ENCODE measurements around the gene TMCO5A.
"Not testable (repeated sequence)": the region's sequence is repeated elsewhere in the genome, so short reads cannot be mapped to it uniquely, and the experiment has no call there.

The TMCO5A gene

GRCh38 chr15:37934340-37934739, at the start of gene TMCO5A:
Gene TMCO5A, plus strand, starts transcription at chr15:37934640. Its CDS starts 1,684 bp downstream, at chr15:37936324.
- in situ Hi-C loops (cut with HindIII; ENCODE audit: low sequenced_read_pairs): no loop called here

GRCh38 chr15:37885651-37886050, 48.8 kb upstream of the TMCO5A start:
- in situ Hi-C loops (cut with HindIII; ENCODE audit: low sequenced_read_pairs): no loop called here

GRCh38 chr15:37888356-37888755, 46.1 kb upstream of the TMCO5A start:
- in situ Hi-C loops (cut with HindIII; ENCODE audit: low sequenced_read_pairs): no loop called here

- in situ Hi-C loops (cut with HindIII; ENCODE audit: low sequenced_read_pairs): no loop called here
Observed at GRCh38 chr15:37891766-37892368, 42.6 kb upstream of the TMCO5A start.

GRCh38 chr15:37893309-37893708, 41.1 kb upstream of the TMCO5A start:
- in situ Hi-C loops (cut with HindIII; ENCODE audit: low sequenced_read_pairs): no loop called here

DNA sequence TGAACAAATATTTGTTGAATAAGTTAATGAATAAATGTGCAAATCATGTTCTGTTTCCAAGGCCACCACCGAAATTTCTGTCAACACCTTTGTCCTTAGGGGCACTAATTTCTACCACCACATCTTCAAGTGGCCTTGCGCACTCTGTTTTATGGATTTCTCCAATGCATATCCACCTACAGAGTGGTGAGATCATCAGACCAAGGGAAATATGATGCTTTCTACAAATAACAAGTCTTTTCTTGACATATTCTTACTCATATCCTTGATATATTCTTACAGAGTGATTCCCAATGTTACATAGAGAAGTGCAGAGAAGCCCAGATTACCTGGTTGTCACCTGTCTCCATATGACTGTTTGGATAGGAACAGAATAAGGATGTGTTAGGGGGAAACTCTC, 36.1 kb upstream of the TMCO5A start:
- in situ Hi-C loops (cut with HindIII; ENCODE audit: low sequenced_read_pairs): no loop called here

GRCh38 chr15:37900326-37901221, 33.9 kb upstream of the TMCO5A start:
- in situ Hi-C loops (cut with HindIII; ENCODE audit: low sequenced_read_pairs): no loop called here

DNA sequence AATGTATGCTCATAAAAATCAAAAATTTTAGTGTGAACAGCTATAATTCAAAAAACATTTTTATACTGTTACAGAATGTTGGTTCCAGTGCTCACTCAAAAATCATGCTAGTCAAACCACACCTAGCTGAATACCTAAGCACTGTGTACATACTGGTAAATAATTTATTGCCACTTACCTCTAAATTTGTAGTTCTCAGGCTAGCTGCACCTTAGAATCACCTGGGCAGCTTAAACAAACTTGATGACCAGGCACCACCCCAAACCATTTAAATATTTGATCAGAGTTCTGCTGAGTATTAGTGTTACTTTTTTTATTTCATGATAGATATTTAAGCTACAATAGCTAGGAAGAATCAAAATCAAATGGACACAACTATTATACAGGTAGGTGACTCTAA, 32.3 kb upstream of the TMCO5A start:
- in situ Hi-C loops (cut with HindIII; ENCODE audit: low sequenced_read_pairs): no loop called here

DNA sequence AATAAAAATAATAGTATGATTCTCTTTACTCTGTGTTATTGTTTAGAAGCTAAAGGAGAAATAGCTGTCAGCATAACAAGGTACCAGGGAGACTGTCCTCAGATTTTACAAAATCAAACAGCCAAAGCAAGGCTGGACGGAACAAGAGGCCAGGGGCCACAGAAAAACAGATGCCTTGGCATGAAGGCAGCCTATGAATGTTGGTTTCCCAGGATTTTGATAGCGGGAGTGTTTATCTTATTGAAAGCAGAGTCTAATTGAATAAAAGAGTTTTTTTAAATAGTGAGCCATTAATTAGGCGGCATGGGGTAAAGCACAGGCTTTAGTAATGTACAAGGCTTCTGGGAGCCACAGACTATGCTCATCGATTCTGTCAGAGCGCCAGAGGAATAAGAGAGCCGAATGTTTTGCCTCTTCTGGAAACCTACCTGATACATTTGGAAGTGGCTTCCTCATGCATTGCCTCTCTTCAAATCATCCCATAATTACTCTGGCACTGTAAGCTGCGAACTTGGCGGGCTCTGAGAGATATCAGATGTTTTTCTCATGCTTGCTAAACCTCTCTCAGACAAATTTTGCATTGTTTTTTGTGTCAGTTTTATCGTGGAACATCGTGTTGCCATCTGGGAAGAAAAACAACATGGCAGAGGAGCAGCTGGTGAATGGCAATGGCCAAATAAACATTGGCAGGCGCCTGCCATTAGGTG, 30.4 kb upstream of the TMCO5A start:
- in situ Hi-C loops (cut with HindIII; ENCODE audit: low sequenced_read_pairs): no loop called here

DNA sequence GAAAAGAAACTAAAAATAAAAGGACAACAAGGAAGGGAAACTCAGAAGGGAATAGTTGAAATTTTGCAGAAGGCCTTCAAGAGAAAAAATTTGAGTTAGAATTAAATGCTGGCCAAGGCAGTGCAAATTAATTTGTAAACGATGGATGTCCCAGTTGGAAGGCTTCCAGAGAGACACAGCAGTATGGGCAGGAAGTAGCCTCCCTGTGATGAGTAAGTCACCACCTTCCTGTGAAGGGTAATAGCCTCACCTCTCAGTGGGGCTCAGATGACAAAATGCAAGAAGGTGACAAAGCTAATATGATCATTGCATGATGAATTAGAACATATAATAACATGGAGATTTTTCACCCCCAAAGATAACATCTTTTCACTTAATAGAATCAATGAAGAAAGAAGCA, 27.3 kb upstream of the TMCO5A start:
- in situ Hi-C loops (cut with HindIII; ENCODE audit: low sequenced_read_pairs): no loop called here

GRCh38 chr15:37921527-37922385, 12.7 kb upstream of the TMCO5A start:
- in situ Hi-C loops (cut with HindIII; ENCODE audit: low sequenced_read_pairs): no loop called here

DNA sequence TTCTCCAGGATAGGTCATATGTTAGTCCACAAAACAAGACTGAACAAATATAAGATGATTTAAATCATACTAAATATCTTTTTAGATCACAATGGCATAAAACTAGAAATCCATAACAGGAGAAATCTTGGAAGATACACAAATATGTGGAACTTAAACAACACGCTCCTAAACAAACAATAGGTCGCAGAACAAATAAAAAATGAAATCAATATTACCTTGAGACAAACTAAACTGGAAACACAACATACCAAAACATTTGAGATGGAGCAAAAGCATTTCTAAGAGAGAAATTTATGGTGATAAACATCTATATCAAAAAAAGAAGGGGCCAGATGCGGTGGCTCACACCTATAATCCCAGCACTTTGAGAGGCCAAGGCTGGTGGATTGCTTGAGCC, 8.3 kb upstream of the TMCO5A start:
- in situ Hi-C loops (cut with HindIII; ENCODE audit: low sequenced_read_pairs): no loop called here

DNA sequence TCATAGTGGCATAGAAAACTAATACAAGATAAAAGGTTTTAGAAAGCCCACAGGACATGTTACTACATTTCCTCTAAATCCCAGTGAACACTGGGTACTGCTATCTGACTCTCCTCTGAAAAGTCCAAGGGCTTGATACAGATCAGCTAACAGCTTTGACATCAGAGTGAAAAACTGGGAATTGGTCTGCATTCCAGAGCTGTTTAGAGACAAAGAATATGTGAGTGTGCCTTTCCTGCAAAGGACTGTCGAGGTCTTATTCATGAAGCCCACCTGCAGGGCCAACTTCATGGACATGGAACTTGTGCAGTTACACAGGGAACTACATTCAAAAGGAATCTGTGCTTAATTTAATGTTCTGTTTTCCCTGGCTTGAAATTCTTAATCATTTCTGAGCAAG, 5.2 kb upstream of the TMCO5A start:
- in situ Hi-C loops (cut with HindIII; ENCODE audit: low sequenced_read_pairs): no loop called here

GRCh38 chr15:37931321-37931720, 3.1 kb upstream of the TMCO5A start:
- in situ Hi-C loops (cut with HindIII; ENCODE audit: low sequenced_read_pairs): no loop called here

DNA sequence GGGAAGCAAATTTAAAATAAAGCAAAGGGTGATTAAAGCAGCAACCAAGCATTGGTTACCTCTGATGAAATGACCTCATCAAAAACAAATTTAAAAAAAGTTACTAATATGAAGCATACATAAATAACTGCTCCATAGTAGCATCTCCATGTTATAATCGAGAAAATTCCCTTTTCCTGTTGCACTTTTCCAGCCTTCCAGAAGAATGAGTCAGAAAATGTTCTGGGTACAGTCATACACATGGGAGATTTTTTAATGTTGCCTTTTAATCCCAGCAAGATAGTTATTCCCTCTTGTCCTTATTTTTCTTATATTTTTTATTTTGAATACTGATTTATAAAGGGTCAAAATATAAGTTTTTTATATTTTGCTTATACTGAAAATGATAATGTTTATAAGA, 2.6 kb upstream of the TMCO5A start:
- in situ Hi-C loops (cut with HindIII; ENCODE audit: low sequenced_read_pairs): no loop called here

GRCh38 chr15:37932549-37932948, 1.9 kb upstream of the TMCO5A start:
- in situ Hi-C loops (cut with HindIII; ENCODE audit: low sequenced_read_pairs): no loop called here

- in situ Hi-C loops (cut with HindIII; ENCODE audit: low sequenced_read_pairs): no loop called here
Observed at GRCh38 chr15:37933666-37934065, 774 bp upstream of the TMCO5A start.

GRCh38 chr15:37940876-37941275, 6.4 kb downstream of the TMCO5A start:
- in situ Hi-C loops (cut with HindIII; ENCODE audit: low sequenced_read_pairs): loop anchor here (5.0 kb wide), 1 partner anchor 426 kb away; no protein-coding TSS in a partner anchor

DNA sequence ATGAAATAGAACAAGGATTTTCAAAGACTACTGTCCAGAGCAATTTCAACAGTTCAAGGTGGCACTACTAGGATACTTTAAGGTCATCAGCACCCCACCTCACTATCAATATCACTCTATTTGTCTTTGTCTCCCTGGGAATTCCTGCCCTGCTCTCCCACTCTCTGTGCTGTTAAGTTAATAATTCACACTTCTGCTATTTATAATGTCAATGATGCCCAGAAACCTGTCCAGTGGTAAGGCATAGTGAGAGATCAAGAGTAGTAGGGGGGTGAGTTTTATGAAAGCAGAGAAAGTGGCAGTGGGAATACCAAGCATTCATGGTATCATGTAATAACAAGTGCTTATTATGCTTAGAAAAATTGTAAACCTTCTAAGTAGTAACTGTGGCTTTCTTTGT, 7.3 kb downstream of the TMCO5A start:
- in situ Hi-C loops (cut with HindIII; ENCODE audit: low sequenced_read_pairs): loop anchor here (5.0 kb wide), 1 partner anchor 426 kb away; no protein-coding TSS in a partner anchor

DNA sequence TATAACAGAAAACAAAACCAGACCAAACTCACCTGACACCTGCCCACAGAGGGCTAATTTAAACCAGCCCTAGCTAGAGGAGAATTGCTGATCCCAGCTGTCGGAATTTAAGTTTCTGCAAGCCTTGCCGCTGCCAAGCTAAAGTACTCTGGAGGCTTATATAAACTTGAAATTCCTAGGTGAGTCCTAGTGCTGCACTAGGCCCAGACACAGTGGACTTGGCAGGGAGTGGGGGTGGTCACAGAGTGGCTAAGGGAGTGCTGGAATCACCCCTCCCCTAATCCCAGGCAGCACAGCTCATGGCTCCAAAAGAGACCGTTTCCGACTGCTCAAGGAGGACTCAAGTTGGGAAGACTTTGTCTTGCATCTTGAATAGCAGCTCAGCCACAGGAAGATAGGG, 17.6 kb downstream of the TMCO5A start:
- in situ Hi-C loops (cut with HindIII; ENCODE audit: low sequenced_read_pairs): no loop called here

- in situ Hi-C loops (cut with HindIII; ENCODE audit: low sequenced_read_pairs): not testable (repeated sequence)
Observed at GRCh38 chr15:37960742-37961141, 26.3 kb downstream of the TMCO5A start.
